WTC11 (cell line): ENCODE data around the gene DENND4B. TPM values are rescaled to one million over a fixed set of nuclear protein-coding genes. Genes with fewer than 3 reads are reported as not detected.

Experiments used
- CREB1 ChIP-seq: sonication (generic); formaldehyde crosslinking; IDR thresholded peaks from 2 replicates; pipeline ENCODE4 v1.8.0; 2023; ENCODE audit warnings: mild to moderate bottlenecking, missing genetic modification reagents
- FOXP1 ChIP-seq: sonication (generic); formaldehyde crosslinking; IDR thresholded peaks from 2 replicates; pipeline ENCODE4 v1.8.0; 2022; ENCODE audit warnings: missing genetic modification reagents, mild to moderate bottlenecking, moderate library complexity, borderline replicate concordance
- GABPB1 ChIP-seq: sonication (generic); formaldehyde crosslinking; IDR thresholded peaks from 2 replicates; pipeline ENCODE4 v1.8.1; 2023; ENCODE audit warnings: mild to moderate bottlenecking, missing genetic modification reagents
- GRHL2 ChIP-seq: fragments of 250-450 bp; sonication (Bioruptor Pico); IDR thresholded peaks from 2 replicates; pipeline ENCODE4 v1.8.0; 2022; ENCODE audit warnings: mild to moderate bottlenecking, moderate library complexity; ENCODE audit not compliant: insufficient replicate concordance, severe bottlenecking
- JAZF1 ChIP-seq: fragments of 250-450 bp; sonication (Bioruptor Pico); IDR thresholded peaks from 2 replicates; pipeline ENCODE4 v1.9.0; 2021; ENCODE audit warnings: moderate library complexity, mild to moderate bottlenecking, inconsistent platforms
- KAT7 ChIP-seq: sonication (generic); formaldehyde crosslinking; IDR thresholded peaks from 2 replicates; pipeline ENCODE4 v1.8.1; 2023; ENCODE audit warnings: missing genetic modification reagents, mild to moderate bottlenecking, borderline replicate concordance
- MYBL2 ChIP-seq: sonication (generic); formaldehyde crosslinking; IDR thresholded peaks from 2 replicates; pipeline ENCODE4 v1.8.1; 2023; ENCODE audit warnings: mild to moderate bottlenecking, moderate library complexity, missing genetic modification reagents
- NFE2L1 ChIP-seq: sonication (generic); formaldehyde crosslinking; IDR thresholded peaks from 2 replicates; pipeline ENCODE4 v1.8.1; 2023; ENCODE audit warnings: missing genetic modification reagents
- NFYB ChIP-seq: sonication (generic); formaldehyde crosslinking; conservative IDR thresholded peaks from 2 replicates; pipeline ENCODE4 v1.8.0; 2022; ENCODE audit warnings: low read depth, missing genetic modification reagents
- NR3C1 ChIP-seq: sonication (generic); formaldehyde crosslinking; conservative IDR thresholded peaks from 2 replicates; pipeline ENCODE4 v1.8.1; 2023; ENCODE audit warnings: low read depth, mild to moderate bottlenecking, missing genetic modification reagents
- ZNF138 ChIP-seq: sonication (generic); formaldehyde crosslinking; conservative IDR thresholded peaks from 2 replicates; pipeline ENCODE4 v1.8.1; 2022; ENCODE audit warnings: mild to moderate bottlenecking, moderate library complexity, missing genetic modification reagents
- ZNF219 ChIP-seq: sonication (generic); formaldehyde crosslinking; IDR thresholded peaks from 2 replicates; pipeline ENCODE4 v1.8.0; 2023; ENCODE audit warnings: missing genetic modification reagents, mild to moderate bottlenecking, borderline replicate concordance
- ZNF232 ChIP-seq: sonication (generic); formaldehyde crosslinking; IDR thresholded peaks from 2 replicates; pipeline ENCODE4 v1.8.0; 2022; ENCODE audit warnings: mild to moderate bottlenecking, missing genetic modification reagents
- total RNA-seq: library from RNA; stranded (reverse); gene quantifications from 3 replicates; pipeline ENCODE4 v1.2.3, GENCODE V29; 2021
- TF ChIP-seq, protein P1 (sequence below): sonication (generic); formaldehyde crosslinking; IDR thresholded peaks from 2 replicates; pipeline ENCODE4 v1.8.0; 2023; ENCODE audit warnings: missing genetic modification reagents, mild to moderate bottlenecking, borderline replicate concordance
- TF ChIP-seq, protein P2 (sequence below): sonication (generic); formaldehyde crosslinking; IDR thresholded peaks from 2 replicates; pipeline ENCODE4 v1.8.1; 2023; ENCODE audit warnings: mild to moderate bottlenecking, moderate library complexity, missing genetic modification reagents
- TF ChIP-seq, protein P3 (sequence below): fragments of 250-450 bp; sonication (Bioruptor Pico); conservative IDR thresholded peaks from 2 replicates; pipeline ENCODE4 v1.9.0; 2021; ENCODE audit warnings: mild to moderate bottlenecking
- TF ChIP-seq, protein P4 (sequence below): sonication (generic); formaldehyde crosslinking; IDR thresholded peaks from 2 replicates; pipeline ENCODE4 v1.8.0; 2022; ENCODE audit warnings: mild to moderate bottlenecking, missing genetic modification reagents
- TF ChIP-seq, protein P5 (sequence below): sonication (generic); formaldehyde crosslinking; IDR thresholded peaks from 2 replicates; pipeline ENCODE4 v1.8.1; 2023; ENCODE audit warnings: mild to moderate bottlenecking, missing genetic modification reagents, moderate library complexity
- TF ChIP-seq, protein P6 (sequence below): sonication (generic); formaldehyde crosslinking; IDR thresholded peaks from 2 replicates; pipeline ENCODE4 v1.8.0; 2023; ENCODE audit warnings: missing genetic modification reagents
- TF ChIP-seq, protein P7 (sequence below): sonication (generic); formaldehyde crosslinking; IDR thresholded peaks from 2 replicates; pipeline ENCODE4 v1.8.1; 2023; ENCODE audit warnings: mild to moderate bottlenecking, missing genetic modification reagents
- TF ChIP-seq, protein P8 (sequence below): sonication (generic); formaldehyde crosslinking; IDR thresholded peaks from 2 replicates; pipeline ENCODE4 v1.8.0; 2022; ENCODE audit warnings: mild to moderate bottlenecking, missing genetic modification reagents
- TF ChIP-seq, protein P9 (sequence below): fragments of 250-450 bp; sonication (Bioruptor Pico); IDR thresholded peaks from 2 replicates; pipeline ENCODE4 v1.9.0; 2021; ENCODE audit warnings: moderate library complexity, mild to moderate bottlenecking, inconsistent platforms, borderline replicate concordance

DENND4B gene
- total RNA-seq, 1 experiment from 2014 or later: 93.1 TPM

DNA sequence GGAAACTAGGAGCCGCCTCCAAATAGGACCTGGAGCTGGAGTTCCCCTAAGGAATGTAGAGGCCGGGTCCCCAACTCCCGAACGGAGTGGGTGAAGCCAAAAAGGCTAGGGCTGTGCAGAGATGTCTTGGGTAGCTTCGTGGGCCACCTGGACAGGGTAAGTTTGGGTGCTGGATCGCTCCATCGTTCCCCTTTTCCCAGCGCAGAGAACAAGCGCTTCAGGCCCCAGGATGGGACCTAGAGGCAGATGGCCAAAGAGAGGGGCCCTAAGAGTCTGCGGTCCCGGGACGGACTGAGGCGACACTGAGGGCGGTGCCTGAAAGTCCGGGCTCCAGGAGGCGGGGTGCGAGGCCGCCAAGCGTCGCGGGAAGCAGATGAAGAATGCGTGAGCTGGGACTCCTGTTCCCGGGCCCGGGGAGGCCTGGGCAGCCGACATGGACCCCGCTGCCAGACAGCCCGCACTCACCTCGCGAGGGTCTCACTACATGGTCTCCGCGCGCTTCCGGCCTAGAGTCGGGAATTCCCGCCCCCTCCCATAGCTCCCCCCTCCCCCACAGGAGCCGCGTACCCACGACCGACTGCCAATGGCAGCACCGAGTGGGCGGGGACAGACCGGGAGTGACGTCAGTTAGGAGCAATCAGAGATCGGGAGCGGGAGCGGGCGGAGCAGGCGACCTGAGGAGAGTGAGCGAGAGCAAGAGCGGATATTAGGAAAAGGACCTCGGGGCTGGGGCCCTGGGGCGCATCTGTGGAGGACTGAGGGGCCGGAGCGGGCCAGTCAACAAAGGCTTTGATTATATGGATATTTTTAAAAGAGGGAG is 16.7 kb upstream of the DENND4B start, which contains the start of gene SLC39A1 (continued):
- TF ChIP-seq, protein P1, sequence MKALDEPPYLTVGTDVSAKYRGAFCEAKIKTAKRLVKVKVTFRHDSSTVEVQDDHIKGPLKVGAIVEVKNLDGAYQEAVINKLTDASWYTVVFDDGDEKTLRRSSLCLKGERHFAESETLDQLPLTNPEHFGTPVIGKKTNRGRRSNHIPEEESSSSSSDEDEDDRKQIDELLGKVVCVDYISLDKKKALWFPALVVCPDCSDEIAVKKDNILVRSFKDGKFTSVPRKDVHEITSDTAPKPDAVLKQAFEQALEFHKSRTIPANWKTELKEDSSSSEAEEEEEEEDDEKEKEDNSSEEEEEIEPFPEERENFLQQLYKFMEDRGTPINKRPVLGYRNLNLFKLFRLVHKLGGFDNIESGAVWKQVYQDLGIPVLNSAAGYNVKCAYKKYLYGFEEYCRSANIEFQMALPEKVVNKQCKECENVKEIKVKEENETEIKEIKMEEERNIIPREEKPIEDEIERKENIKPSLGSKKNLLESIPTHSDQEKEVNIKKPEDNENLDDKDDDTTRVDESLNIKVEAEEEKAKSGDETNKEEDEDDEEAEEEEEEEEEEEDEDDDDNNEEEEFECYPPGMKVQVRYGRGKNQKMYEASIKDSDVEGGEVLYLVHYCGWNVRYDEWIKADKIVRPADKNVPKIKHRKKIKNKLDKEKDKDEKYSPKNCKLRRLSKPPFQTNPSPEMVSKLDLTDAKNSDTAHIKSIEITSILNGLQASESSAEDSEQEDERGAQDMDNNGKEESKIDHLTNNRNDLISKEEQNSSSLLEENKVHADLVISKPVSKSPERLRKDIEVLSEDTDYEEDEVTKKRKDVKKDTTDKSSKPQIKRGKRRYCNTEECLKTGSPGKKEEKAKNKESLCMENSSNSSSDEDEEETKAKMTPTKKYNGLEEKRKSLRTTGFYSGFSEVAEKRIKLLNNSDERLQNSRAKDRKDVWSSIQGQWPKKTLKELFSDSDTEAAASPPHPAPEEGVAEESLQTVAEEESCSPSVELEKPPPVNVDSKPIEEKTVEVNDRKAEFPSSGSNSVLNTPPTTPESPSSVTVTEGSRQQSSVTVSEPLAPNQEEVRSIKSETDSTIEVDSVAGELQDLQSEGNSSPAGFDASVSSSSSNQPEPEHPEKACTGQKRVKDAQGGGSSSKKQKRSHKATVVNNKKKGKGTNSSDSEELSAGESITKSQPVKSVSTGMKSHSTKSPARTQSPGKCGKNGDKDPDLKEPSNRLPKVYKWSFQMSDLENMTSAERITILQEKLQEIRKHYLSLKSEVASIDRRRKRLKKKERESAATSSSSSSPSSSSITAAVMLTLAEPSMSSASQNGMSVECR: 0 out of 2 replicates have a peak, but pooled peaks have one; percentile 33
- TF ChIP-seq NR3C1 (CRISPR knock-in tag): peak; percentile 24; the same call in 1 of the 2 replicates
- no peak for TF ChIP-seq ZNF138
- 0 out of 2 replicates have a peak, but pooled peaks have one; percentile 23 for TF ChIP-seq NFE2L1
- TF ChIP-seq CREB1 (CRISPR knock-in tag): no peak
- TF ChIP-seq, protein P2, sequence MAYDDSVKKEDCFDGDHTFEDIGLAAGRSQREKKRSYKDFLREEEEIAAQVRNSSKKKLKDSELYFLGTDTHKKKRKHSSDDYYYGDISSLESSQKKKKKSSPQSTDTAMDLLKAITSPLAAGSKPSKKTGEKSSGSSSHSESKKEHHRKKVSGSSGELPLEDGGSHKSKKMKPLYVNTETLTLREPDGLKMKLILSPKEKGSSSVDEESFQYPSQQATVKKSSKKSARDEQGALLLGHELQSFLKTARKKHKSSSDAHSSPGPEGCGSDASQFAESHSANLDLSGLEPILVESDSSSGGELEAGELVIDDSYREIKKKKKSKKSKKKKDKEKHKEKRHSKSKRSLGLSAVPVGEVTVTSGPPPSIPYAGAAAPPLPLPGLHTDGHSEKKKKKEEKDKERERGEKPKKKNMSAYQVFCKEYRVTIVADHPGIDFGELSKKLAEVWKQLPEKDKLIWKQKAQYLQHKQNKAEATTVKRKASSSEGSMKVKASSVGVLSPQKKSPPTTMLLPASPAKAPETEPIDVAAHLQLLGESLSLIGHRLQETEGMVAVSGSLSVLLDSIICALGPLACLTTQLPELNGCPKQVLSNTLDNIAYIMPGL (CRISPR knock-in tag): 0 out of 2 replicates have a peak, but pooled peaks have one; percentile 46
- peak; percentile 85 for TF ChIP-seq NFYB (CRISPR knock-in tag)
- TF ChIP-seq, protein P3, sequence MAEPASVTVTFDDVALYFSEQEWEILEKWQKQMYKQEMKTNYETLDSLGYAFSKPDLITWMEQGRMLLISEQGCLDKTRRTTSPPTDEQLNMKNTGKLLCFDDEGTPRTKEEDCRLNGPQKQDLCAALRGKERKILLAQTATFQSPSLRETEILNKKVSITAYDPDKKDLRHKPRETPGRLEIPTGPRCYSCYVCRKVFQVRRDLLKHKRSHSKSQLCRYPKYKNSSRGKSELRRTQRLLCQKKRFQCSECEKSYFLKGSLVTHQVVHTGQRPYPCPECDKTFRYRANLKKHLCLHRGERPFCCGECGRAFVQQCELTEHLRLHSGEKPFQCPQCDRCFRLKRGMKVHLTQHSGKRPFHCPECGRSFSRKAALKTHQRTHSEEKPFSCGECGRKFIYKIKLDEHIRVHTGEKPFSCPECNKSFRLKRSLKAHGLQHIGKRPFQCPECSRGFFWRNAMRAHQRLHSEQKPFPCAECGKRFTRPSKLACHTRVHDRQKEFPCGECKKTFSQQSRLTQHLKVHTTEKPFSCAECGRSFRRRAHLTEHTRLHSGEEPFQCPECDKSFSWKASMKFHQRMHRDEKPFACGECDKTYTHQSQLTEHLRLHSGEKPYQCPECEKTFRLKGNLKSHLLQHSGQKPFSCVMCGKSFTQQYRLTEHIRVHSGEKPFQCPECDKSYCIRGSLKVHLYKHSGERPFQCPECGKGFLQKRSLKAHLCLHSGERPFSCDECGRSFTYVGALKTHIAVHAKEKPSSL (CRISPR knock-in tag): no peak
- TF ChIP-seq, protein P4, sequence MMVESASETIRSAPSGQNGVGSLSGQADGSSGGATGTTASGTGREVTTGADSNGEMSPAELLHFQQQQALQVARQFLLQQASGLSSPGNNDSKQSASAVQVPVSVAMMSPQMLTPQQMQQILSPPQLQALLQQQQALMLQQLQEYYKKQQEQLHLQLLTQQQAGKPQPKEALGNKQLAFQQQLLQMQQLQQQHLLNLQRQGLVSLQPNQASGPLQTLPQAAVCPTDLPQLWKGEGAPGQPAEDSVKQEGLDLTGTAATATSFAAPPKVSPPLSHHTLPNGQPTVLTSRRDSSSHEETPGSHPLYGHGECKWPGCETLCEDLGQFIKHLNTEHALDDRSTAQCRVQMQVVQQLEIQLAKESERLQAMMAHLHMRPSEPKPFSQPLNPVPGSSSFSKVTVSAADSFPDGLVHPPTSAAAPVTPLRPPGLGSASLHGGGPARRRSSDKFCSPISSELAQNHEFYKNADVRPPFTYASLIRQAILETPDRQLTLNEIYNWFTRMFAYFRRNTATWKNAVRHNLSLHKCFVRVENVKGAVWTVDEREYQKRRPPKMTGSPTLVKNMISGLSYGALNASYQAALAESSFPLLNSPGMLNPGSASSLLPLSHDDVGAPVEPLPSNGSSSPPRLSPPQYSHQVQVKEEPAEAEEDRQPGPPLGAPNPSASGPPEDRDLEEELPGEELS (CRISPR knock-in tag): peak; percentile 51; the same call in 1 of the 2 replicates
- TF ChIP-seq, protein P5, sequence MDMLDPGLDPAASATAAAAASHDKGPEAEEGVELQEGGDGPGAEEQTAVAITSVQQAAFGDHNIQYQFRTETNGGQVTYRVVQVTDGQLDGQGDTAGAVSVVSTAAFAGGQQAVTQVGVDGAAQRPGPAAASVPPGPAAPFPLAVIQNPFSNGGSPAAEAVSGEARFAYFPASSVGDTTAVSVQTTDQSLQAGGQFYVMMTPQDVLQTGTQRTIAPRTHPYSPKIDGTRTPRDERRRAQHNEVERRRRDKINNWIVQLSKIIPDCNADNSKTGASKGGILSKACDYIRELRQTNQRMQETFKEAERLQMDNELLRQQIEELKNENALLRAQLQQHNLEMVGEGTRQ (CRISPR knock-in tag): no peak; the same call in 1 of the 2 replicates
- TF ChIP-seq, protein P6, sequence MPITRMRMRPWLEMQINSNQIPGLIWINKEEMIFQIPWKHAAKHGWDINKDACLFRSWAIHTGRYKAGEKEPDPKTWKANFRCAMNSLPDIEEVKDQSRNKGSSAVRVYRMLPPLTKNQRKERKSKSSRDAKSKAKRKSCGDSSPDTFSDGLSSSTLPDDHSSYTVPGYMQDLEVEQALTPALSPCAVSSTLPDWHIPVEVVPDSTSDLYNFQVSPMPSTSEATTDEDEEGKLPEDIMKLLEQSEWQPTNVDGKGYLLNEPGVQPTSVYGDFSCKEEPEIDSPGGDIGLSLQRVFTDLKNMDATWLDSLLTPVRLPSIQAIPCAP (CRISPR knock-in tag): no peak
- TF ChIP-seq, protein P7, sequence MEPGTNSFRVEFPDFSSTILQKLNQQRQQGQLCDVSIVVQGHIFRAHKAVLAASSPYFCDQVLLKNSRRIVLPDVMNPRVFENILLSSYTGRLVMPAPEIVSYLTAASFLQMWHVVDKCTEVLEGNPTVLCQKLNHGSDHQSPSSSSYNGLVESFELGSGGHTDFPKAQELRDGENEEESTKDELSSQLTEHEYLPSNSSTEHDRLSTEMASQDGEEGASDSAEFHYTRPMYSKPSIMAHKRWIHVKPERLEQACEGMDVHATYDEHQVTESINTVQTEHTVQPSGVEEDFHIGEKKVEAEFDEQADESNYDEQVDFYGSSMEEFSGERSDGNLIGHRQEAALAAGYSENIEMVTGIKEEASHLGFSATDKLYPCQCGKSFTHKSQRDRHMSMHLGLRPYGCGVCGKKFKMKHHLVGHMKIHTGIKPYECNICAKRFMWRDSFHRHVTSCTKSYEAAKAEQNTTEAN (CRISPR knock-in tag): 0 out of 2 replicates have a peak, but pooled peaks have one; percentile 30
- 0 out of 2 replicates have a peak, but pooled peaks have one; percentile 80 for TF ChIP-seq FOXP1 (CRISPR knock-in tag)
- no peak for TF ChIP-seq ZNF219 (CRISPR knock-in tag)
- TF ChIP-seq, protein P8, sequence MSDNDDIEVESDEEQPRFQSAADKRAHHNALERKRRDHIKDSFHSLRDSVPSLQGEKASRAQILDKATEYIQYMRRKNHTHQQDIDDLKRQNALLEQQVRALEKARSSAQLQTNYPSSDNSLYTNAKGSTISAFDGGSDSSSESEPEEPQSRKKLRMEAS (CRISPR knock-in tag): peak; percentile 62; the same call in 1 of the 2 replicates
- TF ChIP-seq, protein P9, sequence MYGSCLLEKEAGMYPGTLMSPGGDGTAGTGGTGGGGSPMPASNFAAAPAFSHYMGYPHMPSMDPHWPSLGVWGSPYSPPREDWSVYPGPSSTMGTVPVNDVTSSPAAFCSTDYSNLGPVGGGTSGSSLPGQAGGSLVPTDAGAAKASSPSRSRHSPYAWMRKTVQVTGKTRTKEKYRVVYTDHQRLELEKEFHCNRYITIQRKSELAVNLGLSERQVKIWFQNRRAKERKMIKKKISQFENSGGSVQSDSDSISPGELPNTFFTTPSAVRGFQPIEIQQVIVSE (CRISPR knock-in tag): no peak
- peak; percentile 66 for TF ChIP-seq MYBL2 (CRISPR knock-in tag)
- TF ChIP-seq KAT7 (CRISPR knock-in tag): no peak; the same call in 1 of the 2 replicates
- TF ChIP-seq JAZF1 (CRISPR knock-in tag): no peak
- TF ChIP-seq GABPB1 (CRISPR knock-in tag): no peak
- TF ChIP-seq GRHL2 (CRISPR knock-in tag): no peak
- TF ChIP-seq ZNF232 (CRISPR knock-in tag): no peak
